WTC11 (cell line): Measurements from ENCODE around the gene ST8SIA4. TPM values are rescaled to one million over a fixed set of nuclear protein-coding genes. Genes with fewer than 3 reads are reported as not detected.
"Not testable (repeated sequence)": the region's sequence is repeated elsewhere in the genome, so short reads cannot be mapped to it uniquely, and the experiment has no call there.

Experiments used
- ATAC-seq: fragments of 200-7000 bp; cut with Tn5 transposase; 2 replicates; pipeline ENCODE4 v1.10.0; 2021; ENCODE audit warnings: mild to moderate bottlenecking, moderate library complexity
- CTCF ChIA-PET: fragments of 300-600 bp; sonication (Branson Sonifier 250); formaldehyde crosslinking; loops from one replicate; lab custom pipeline; 2021; ENCODE audit warnings: antibody characterized with exemption; lab: Charles Lee
- POLR2A ChIA-PET: fragments of 350-600 bp; sonication (Branson Sonifier 250); formaldehyde crosslinking; loops from one replicate; lab custom pipeline; 2021; ENCODE audit warnings: antibody characterized with exemption; lab: Charles Lee
- DNase-seq: peaks from one replicate; pipeline ENCODE4 v3.0.0; 2021; ENCODE audit warnings: low spot score
- H3K27ac Mint-ChIP-seq: 2 replicates; pipeline ENCODE4 v1.8.0; 2021; ENCODE audit warnings: mixed read lengths
- H3K27me3 Mint-ChIP-seq: 2 replicates; pipeline ENCODE4 v1.8.0; 2021; ENCODE audit warnings: low read depth, mild to moderate bottlenecking, moderate library complexity, mixed read lengths
- H3K36me3 Mint-ChIP-seq: 2 replicates; pipeline ENCODE4 v1.8.0; 2021; ENCODE audit warnings: mixed read lengths
- H3K4me1 Mint-ChIP-seq: 2 replicates; pipeline ENCODE4 v1.8.0; 2022; ENCODE audit warnings: mixed read lengths
- H3K4me3 Mint-ChIP-seq: 2 replicates; pipeline ENCODE4 v1.8.0; 2021; ENCODE audit warnings: mild to moderate bottlenecking, moderate library complexity, mixed read lengths
- H3K9me3 Mint-ChIP-seq: 2 replicates; pipeline ENCODE4 v1.8.0; 2021; ENCODE audit warnings: mixed read lengths
- AFF4 ChIP-seq: sonication (generic); formaldehyde crosslinking; IDR thresholded peaks from 2 replicates; pipeline ENCODE4 v1.8.1; 2023; ENCODE audit warnings: mild to moderate bottlenecking, missing genetic modification reagents, borderline replicate concordance
- CBFB ChIP-seq: sonication (generic); formaldehyde crosslinking; IDR thresholded peaks from 2 replicates; pipeline ENCODE4 v1.8.1; 2022; ENCODE audit warnings: mild to moderate bottlenecking, low read depth, missing genetic modification reagents
- CREM ChIP-seq: sonication (generic); formaldehyde crosslinking; IDR thresholded peaks from 2 replicates; pipeline ENCODE4 v1.8.1; 2022; ENCODE audit warnings: mild to moderate bottlenecking, missing genetic modification reagents, moderate library complexity
- E2F1 ChIP-seq: sonication (generic); formaldehyde crosslinking; IDR thresholded peaks from 2 replicates; pipeline ENCODE4 v1.8.0; 2022; ENCODE audit warnings: mild to moderate bottlenecking, missing genetic modification reagents
- ELF4 ChIP-seq: sonication (generic); formaldehyde crosslinking; IDR thresholded peaks from 2 replicates; pipeline ENCODE4 v1.8.1; 2022; ENCODE audit warnings: low read depth, mild to moderate bottlenecking, moderate library complexity, missing genetic modification reagents
- ETV6 ChIP-seq: sonication (generic); formaldehyde crosslinking; IDR thresholded peaks from 2 replicates; pipeline ENCODE4 v1.8.1; 2022; ENCODE audit warnings: mild to moderate bottlenecking, missing genetic modification reagents
- GABPB1 ChIP-seq: sonication (generic); formaldehyde crosslinking; IDR thresholded peaks from 2 replicates; pipeline ENCODE4 v1.8.1; 2023; ENCODE audit warnings: mild to moderate bottlenecking, missing genetic modification reagents
- GTF2I ChIP-seq: fragments of 250-450 bp; sonication (Bioruptor Pico); conservative IDR thresholded peaks from 2 replicates; pipeline ENCODE4 v1.4.0; 2021; ENCODE audit warnings: mild to moderate bottlenecking
- IRF2 ChIP-seq: sonication (generic); formaldehyde crosslinking; IDR thresholded peaks from 2 replicates; pipeline ENCODE4 v1.8.0; 2022; ENCODE audit warnings: low read depth, missing genetic modification reagents, borderline replicate concordance
- MLX ChIP-seq: sonication (generic); formaldehyde crosslinking; IDR thresholded peaks from 2 replicates; pipeline ENCODE4 v1.8.1; 2023; ENCODE audit warnings: mild to moderate bottlenecking, missing genetic modification reagents, moderate library complexity
- NFE2L1 ChIP-seq: sonication (generic); formaldehyde crosslinking; IDR thresholded peaks from 2 replicates; pipeline ENCODE4 v1.8.1; 2023; ENCODE audit warnings: missing genetic modification reagents
- NR1H2 ChIP-seq: sonication (generic); formaldehyde crosslinking; IDR thresholded peaks from 2 replicates; pipeline ENCODE4 v1.9.0; 2021; ENCODE audit warnings: mild to moderate bottlenecking, moderate library complexity, missing genetic modification reagents
- PRRX2 ChIP-seq: fragments of 250-450 bp; sonication (Bioruptor Pico); IDR thresholded peaks from 2 replicates; pipeline ENCODE4 v1.8.0; 2021; ENCODE audit warnings: mild to moderate bottlenecking
- RORB ChIP-seq: fragments of 250-450 bp; sonication (Bioruptor Pico); IDR thresholded peaks from 2 replicates; pipeline ENCODE4 v1.9.0; 2021; ENCODE audit warnings: mild to moderate bottlenecking
- TCF7 ChIP-seq: sonication (generic); formaldehyde crosslinking; IDR thresholded peaks from 2 replicates; pipeline ENCODE4 v1.8.0; 2022; ENCODE audit warnings: mild to moderate bottlenecking, low read depth, missing genetic modification reagents, moderate library complexity
- TP53 ChIP-seq: sonication (generic); formaldehyde crosslinking; IDR thresholded peaks from 2 replicates; pipeline ENCODE4 v1.8.1; 2023; ENCODE audit warnings: mild to moderate bottlenecking, missing genetic modification reagents
- USF1 ChIP-seq: sonication (generic); formaldehyde crosslinking; IDR thresholded peaks from 2 replicates; pipeline ENCODE4 v1.8.0; 2022; ENCODE audit warnings: mild to moderate bottlenecking, missing genetic modification reagents
- ZBTB21 ChIP-seq: sonication (generic); formaldehyde crosslinking; IDR thresholded peaks from 2 replicates; pipeline ENCODE4 v1.8.1; 2023; ENCODE audit warnings: mild to moderate bottlenecking, missing genetic modification reagents, borderline replicate concordance
- ZMAT4 ChIP-seq: fragments of 250-450 bp; sonication (Bioruptor Pico); IDR thresholded peaks from 2 replicates; pipeline ENCODE4 v1.9.0; 2021; ENCODE audit warnings: mild to moderate bottlenecking
- ZNF232 ChIP-seq: sonication (generic); formaldehyde crosslinking; IDR thresholded peaks from 2 replicates; pipeline ENCODE4 v1.8.0; 2022; ENCODE audit warnings: mild to moderate bottlenecking, missing genetic modification reagents
- ZNF416 ChIP-seq: fragments of 250-450 bp; sonication (Bioruptor Pico); IDR thresholded peaks from 2 replicates; pipeline ENCODE4 v1.9.0; 2021; ENCODE audit warnings: mild to moderate bottlenecking, inconsistent platforms
- ZNF423 ChIP-seq: fragments of 250-450 bp; sonication (Bioruptor Pico); IDR thresholded peaks from 2 replicates; pipeline ENCODE4 v2.1.2; 2022; ENCODE audit warnings: mild to moderate bottlenecking, moderate library complexity
- total RNA-seq: library from RNA; stranded (reverse); gene quantifications from 3 replicates; pipeline ENCODE4 v1.2.3, GENCODE V29; 2021
- TF ChIP-seq, protein P1 (sequence below): sonication (generic); formaldehyde crosslinking; IDR thresholded peaks from 2 replicates; pipeline ENCODE4 v1.8.1; 2022; ENCODE audit warnings: mild to moderate bottlenecking, missing genetic modification reagents, moderate library complexity, borderline replicate concordance

ST8SIA4 gene
- total RNA-seq, 1 experiment from 2014 or later = 1.3 TPM

DNA sequence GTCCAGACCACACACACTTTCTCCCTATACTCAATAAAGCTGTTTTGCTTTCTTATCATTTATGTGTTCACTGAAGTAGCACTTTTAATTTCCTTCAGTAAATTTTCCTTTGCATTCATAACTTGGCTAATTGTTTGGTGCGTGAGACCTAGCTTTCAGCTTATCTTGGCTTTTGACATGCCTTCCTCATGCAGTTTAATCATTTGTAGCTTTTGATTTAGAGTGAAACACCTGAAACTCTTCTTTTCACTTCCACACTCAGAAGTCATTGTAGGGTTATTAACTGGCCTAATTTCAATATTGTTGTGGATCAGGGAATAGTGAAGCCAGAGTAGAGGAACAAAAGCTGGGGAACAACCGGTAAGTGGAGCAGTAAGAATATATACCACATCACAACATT lies 114.7 kb downstream of the ST8SIA4 start:
- H3K36me3 Mint-ChIP-seq = peaks cover 16% of the 10 kb centered on the region
- ATAC-seq = no peak
- DNase-seq = no peak
- CTCF ChIA-PET = no interaction called here
- TF ChIP-seq ZNF423 (CRISPR knock-in tag) (no peak), ZMAT4 (CRISPR knock-in tag) (no peak), ETV6 (CRISPR knock-in tag) (no peak), CBFB (CRISPR knock-in tag) (no peak), GABPB1 (CRISPR knock-in tag) (no peak), AFF4 (CRISPR knock-in tag) (no peak), ZBTB21 (CRISPR knock-in tag) (no peak), USF1 (no peak), NR1H2 (CRISPR knock-in tag) (no peak), ZNF232 (CRISPR knock-in tag) (no peak), CREM (no peak), IRF2 (CRISPR knock-in tag) (no peak), NFE2L1 (CRISPR knock-in tag) (no peak), TCF7 (CRISPR knock-in tag) (no peak), ZNF416 (CRISPR knock-in tag) (no peak), E2F1 (CRISPR knock-in tag) (no peak), ELF4 (no peak), TP53 (CRISPR knock-in tag) (no peak), RORB (CRISPR knock-in tag) (no peak)
- TF ChIP-seq, protein P1, sequence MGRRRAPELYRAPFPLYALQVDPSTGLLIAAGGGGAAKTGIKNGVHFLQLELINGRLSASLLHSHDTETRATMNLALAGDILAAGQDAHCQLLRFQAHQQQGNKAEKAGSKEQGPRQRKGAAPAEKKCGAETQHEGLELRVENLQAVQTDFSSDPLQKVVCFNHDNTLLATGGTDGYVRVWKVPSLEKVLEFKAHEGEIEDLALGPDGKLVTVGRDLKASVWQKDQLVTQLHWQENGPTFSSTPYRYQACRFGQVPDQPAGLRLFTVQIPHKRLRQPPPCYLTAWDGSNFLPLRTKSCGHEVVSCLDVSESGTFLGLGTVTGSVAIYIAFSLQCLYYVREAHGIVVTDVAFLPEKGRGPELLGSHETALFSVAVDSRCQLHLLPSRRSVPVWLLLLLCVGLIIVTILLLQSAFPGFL (CRISPR knock-in tag) = no peak
- TF ChIP-seq, all 79 proteins: peak for 0
- POLR2A ChIA-PET = no interaction called here
- Mint-ChIP-seq H3K27me3 (no peaks in the 10 kb centered on the region), H3K27ac (no peak overlapping the region), H3K4me1 (peaks cover 22% of the 10 kb centered on the region), H3K9me3 (peaks cover 28% of the 10 kb centered on the region), H3K4me3 (no peak overlapping the region)

GRCh38 chr5:100787648-100788047 lies 115.4 kb downstream of the ST8SIA4 start:
- TF ChIP-seq, protein P1 (CRISPR knock-in tag) = no peak
- TF ChIP-seq RORB (CRISPR knock-in tag) (no peak), CBFB (CRISPR knock-in tag) (no peak), PRRX2 (CRISPR knock-in tag) (no peak), MLX (CRISPR knock-in tag) (no peak), ETV6 (CRISPR knock-in tag) (no peak), GTF2I (CRISPR knock-in tag) (no peak)
- Mint-ChIP-seq H3K4me3 (no peak overlapping the region), H3K27ac (no peak overlapping the region), H3K27me3 (no peaks in the 10 kb centered on the region), H3K4me1 (peaks cover 27% of the 10 kb centered on the region), H3K36me3 (peaks cover 16% of the 10 kb centered on the region), H3K9me3 (peaks cover 28% of the 10 kb centered on the region)
- ATAC-seq (no peak), DNase-seq (no peak)
- ChIA-PET POLR2A (no interaction called here), CTCF (no interaction called here)

- DNase-seq, CTCF ChIA-PET, H3K27me3 Mint-ChIP-seq, H3K27ac Mint-ChIP-seq, H3K4me3 Mint-ChIP-seq, ATAC-seq, POLR2A ChIA-PET: not testable (repeated sequence)
- Mint-ChIP-seq H3K9me3 (peaks cover 28% of the 10 kb centered on the region), H3K4me1 (peaks cover 20% of the 10 kb centered on the region), H3K36me3 (peaks cover 16% of the 10 kb centered on the region)
These were observed 117.5 kb downstream of the ST8SIA4 start for GRCh38 chr5:100785536-100785935.
